Stomach (tissue), 4 donors: Measurements from ENCODE around the gene LTBR.

Experiments
- CTCF ChIP-seq, 7 experiments: fragments of 450-650 bp in 4 of 7; fragments of 200-600 bp in 3 of 7; sonication (generic) in 3 of 7; IDR thresholded peaks; one replicate each; pipeline ENCODE4 v1.5.1; 2016 to 2019; ENCODE audit warnings: antibody characterized with exemption in 7 of 7, control low read depth in 2 of 7, mild to moderate bottlenecking in 1 of 7
- POLR2A ChIP-seq, 4 donors: fragments of 450-650 bp; IDR thresholded peaks; one replicate each; pipeline ENCODE4 v1.6.1; 2016; ENCODE audit warnings: antibody characterized with exemption in 4 of 4, control low read depth in 2 of 4, mild to moderate bottlenecking in 1 of 4, moderate library complexity in 1 of 4
- POLR2AphosphoS5 ChIP-seq, 3 donors: sonication (generic); formaldehyde crosslinking; IDR thresholded peaks; one replicate each; pipeline ENCODE4 v1.6.1; 2016; ENCODE audit warnings: antibody characterized with exemption in 3 of 3

GRCh38 chr12:6363330-6364043, 20.5 kb upstream of the LTBR start:
- TF ChIP-seq CTCF (IDR thresholded peaks at IDR 0.05) (no peak), POLR2AphosphoS5 (IDR thresholded peaks at IDR 0.05) (peak; percentile 14 to 74 (median 66)), POLR2A (IDR thresholded peaks at IDR 0.05) (no peak)
